Dermis blood vessel endothelial cell (primary cell): ENCODE results near the gene DRAP1. TPM values are rescaled to one million over a fixed set of nuclear protein-coding genes. Genes with fewer than 3 reads are reported as not detected.
"Not testable (repeated sequence)": the region's sequence is repeated elsewhere in the genome, so short reads cannot be mapped to it uniquely, and the experiment has no call there.

ENCODE experiments used
- DNase-seq: peaks from one replicate; pipeline ENCODE4 v3.0.0; 2010
- total RNA-seq: library from RNA; depleted of rRNA; stranded (reverse); fragments of >200 nt; gene quantifications from 2 replicates; pipeline ENCODE4 v1.2.3, GENCODE V29; 2014

Gene DRAP1
- total RNA-seq, 1 donor from 2014 or later, result 93.9 TPM

DNA sequence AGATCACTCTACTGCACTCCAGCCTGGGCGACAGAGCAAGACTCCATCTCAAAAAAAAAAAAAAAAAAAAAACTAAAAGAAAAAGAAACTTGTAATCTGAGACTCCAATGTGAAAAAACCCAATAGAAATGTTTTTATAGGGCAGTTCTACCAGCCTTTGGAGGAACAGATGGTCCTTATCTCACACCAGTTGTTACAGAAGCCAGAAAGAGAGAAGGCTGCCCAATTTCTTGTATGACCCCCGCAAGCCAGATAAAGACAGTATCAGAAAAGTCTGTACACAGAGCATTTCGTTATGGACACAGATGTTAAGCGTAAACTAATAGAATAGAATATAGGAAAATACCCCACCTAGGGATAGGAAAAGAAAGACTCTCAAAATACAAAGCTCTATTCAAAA, 14.8 kb downstream of the DRAP1 start:
- no peak for DNase-seq

DNA sequence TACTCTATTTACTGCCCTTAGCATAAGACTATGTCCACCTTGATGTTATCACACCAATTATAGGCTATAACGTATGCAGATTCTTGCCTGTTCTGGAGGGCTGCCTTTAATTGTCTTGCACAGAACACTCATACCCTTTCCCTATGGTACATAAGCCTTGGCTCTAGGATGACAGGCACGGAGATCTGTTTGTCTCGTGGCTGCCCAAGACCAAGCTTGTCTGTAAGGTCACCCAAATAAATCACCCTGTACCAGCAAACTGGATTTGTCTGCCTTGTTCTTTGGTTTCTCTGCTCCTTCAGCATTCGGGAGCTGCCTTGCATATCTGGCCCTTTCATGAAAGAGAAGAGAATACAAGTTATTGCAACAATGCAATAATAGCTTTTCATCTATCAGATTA, 18.5 kb downstream of the DRAP1 start:
- DNase-seq, result no peak

DNA sequence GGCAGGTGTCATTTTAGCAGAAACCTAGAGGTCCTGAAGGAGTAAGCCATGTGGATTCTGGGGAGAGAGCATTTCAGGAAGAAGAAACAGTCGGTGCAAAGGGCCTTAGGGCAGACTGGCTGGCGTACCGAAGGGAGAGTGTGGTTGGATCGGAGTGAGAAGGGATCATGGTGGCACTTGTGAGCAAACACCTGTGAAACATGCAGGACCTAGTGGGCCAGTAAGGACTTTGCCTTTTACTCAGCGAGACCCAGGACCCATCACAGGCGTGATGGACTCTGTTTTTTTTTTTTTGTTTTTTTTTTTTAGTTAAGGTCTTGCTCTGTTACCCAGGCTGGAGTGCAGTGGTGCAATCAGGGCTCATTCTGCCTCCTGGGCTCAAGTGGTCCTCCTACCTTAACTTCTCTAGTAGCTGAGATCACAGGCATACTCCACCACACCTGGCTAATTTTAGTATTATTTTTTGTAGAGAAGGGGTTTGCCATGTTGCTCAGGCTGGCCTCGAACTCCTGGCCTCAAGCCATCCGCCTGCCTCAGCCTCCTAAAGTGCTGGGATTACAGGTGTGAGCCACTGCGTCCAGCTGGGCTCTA, 22.6 kb downstream of the DRAP1 start:
- DNase-seq, result no peak

- no peak for DNase-seq
Observed at GRCh38 chr11:65942531-65942930, 23.3 kb downstream of the DRAP1 start.

DNA sequence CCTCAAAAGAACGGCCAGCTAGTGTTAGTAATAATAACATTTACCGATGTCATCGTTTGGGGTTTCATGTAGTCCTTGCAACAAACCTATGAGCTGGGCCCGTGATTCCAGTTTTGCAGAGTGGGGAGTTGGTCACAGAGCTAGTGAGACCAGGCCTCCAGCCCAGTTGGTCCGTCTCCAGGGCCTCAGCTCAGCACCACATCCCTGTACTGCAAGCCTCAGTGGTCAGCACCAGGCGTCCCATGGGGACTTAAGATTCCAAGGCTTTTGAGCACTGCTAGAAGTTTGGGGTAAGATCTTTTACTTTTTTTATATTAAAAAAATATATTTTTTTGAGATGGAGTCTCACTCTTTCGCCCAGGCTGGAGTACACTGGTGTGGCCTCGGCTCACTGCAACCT, 25.0 kb downstream of the DRAP1 start:
- DNase-seq, result no peak

DNA sequence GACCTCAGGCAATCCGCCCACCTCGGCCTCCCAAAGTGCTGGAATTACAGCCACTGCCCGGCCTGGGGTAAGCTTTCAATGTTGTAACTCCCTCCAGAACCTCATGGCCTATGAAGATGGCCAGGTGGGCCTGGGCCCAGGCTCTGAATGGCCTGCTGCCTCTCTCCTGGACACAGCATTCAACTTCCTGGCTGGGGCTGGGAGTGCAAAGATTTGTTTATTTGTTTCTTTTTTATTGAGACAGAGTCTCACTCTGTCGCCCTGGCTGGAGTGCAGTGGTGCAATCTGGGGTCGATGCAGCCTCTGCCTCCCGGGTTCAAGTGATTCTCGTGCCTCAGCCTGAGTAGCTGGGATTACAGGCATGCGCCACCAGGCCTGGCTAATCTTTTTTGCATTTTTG, 25.5 kb downstream of the DRAP1 start:
- DNase-seq, result no peak

DNA sequence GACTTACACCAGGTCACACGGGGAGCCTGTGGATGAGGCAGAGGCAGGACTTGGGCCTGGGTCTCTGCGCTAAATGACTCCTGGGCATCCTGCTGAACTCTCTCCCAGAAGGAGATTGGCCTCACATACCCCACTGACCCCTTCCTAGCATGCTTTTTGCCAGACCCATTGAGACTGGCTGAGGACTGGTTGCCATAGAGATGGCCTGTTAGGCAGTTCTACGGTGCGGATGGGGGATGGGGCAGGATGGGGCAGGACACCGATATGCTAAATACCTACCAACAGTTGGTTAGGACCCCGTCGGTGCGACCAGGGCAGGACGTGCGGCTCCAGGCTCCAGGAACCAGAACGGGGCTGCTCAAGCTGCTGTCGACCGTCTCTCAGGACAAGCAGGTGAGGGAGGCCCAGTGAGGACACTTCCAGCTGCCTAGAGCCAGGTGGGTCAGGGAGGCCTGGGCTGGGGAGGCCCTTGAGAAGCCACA, 26.2 kb downstream of the DRAP1 start, which contains the start of gene TSGA10IP:
TSS of gene TSGA10IP (plus strand) at position 51 of the 482 bp plus-strand sequence. CDS start at position 247, 196 bp downstream.
- DNase-seq, result no peak

- DNase-seq, result no peak
Observed at GRCh38 chr11:65945941-65946558, 26.8 kb downstream of the DRAP1 start.

- no peak for DNase-seq
Observed at GRCh38 chr11:65946655-65947054, 27.4 kb downstream of the DRAP1 start.

DNA sequence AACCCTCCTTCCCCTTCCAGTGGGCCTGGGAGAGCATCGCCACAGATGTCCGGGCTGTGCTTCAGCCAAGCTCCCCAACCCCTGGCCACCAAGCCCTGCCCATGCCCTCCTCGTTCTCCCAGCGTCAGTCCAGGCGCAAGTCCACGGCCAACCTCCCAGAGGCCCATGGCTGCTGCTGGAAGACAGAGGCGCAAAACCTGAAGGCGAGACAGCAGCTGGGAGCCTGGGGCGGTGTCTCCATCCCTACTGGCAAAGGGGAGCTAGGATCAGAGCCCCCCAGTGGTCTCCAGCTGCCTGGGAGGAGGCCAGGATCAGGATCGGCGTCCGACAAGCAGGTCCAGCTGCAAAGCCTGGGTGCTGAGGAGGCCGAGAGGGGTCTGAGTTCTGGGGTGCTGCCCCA, 27.9 kb downstream of the DRAP1 start:
- no peak for DNase-seq

GRCh38 chr11:65947603-65948125, 28.4 kb downstream of the DRAP1 start:
- no peak for DNase-seq

DNA sequence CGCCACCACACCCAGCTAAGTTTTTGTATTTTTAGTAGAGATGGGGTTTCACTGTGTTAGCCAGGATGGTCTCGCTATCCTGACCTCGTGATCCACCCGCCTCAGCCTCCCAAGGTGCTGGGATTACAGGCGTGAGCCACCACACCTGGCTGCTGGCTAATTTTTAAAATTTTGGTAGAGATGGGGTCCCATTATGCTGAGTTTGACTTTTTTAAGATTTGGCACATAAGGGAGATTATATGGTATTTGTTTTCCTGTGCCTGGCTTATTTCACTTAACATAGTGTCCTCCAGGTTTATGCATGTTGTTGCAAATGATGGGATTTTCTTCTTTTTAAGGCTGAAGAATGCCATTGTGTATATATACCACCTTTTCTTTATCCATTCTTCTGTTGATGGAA, 31.5 kb downstream of the DRAP1 start:
- not testable (repeated sequence) for DNase-seq

DNA sequence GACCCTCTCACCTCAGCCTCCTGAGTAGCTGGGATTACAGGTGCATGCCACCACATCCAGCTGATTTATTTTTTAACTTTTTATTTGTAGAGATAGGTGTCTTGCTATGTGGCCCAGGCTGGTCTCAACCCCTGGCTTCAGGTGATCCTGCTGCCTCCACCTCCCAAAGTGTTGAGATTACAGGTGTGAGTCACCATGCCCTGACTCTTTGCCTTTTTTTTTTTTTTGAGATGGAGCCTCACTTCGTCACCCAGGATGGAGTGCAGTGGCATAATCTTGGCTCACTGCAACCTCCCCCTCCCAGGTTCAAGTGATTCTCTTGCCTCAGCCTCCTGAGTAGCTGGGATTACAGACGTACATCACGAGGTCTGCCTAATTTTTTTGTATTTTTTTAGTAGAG, 32.4 kb downstream of the DRAP1 start:
- not testable (repeated sequence) for DNase-seq

DNA sequence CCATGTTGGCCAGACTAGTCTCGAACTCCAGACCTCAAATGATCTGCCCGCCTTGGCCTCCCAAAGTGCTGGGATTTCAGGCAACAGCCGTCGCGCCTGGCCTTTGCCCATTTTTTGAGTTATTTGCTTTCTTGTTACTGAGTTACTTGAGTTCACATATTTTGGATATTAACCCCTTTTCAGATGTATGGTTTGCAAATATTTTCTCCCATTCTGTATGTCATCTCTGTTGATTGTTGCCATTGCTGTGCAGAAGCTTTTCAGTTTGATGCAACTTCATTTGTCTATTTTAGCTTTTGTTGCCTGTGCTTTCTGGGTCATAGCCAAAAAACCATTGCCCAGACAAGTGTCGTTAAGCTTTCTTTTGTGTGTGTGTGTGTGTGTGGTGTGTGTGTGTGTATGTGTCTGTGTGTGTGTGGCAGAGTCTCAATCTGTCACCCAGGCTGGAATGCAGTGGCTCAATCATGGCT, 32.9 kb downstream of the DRAP1 start:
- no peak for DNase-seq

- DNase-seq, result no peak
Observed at GRCh38 chr11:65953471-65953870, 34.2 kb downstream of the DRAP1 start.

DNA sequence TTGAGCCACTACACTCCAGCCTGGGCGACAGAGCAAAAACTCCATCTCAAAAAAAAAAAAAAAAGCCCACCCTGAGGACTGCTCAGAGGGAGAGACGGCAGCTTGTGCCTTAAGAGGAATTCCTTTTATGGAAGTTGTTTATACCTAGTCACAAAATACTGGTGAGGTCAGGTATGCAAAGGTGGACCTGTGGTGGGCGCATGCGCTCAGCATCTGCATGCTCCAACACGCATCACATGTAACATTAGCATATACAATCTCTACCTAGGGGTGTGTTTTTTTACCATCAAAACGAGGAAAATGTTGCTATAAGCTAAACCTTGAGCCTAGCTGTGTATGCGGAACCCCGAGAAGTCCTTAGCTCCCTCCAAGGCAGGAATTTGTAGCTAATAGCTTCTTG, 35.5 kb downstream of the DRAP1 start:
- DNase-seq, result no peak

- no peak for DNase-seq
Observed at GRCh38 chr11:65958291-65958690, 39.1 kb downstream of the DRAP1 start.

- DNase-seq, result no peak
Observed at GRCh38 chr11:65958774-65959420, 39.7 kb downstream of the DRAP1 start.

- DNase-seq, result no peak
Observed at GRCh38 chr11:65960824-65961266, 41.6 kb downstream of the DRAP1 start.

DNA sequence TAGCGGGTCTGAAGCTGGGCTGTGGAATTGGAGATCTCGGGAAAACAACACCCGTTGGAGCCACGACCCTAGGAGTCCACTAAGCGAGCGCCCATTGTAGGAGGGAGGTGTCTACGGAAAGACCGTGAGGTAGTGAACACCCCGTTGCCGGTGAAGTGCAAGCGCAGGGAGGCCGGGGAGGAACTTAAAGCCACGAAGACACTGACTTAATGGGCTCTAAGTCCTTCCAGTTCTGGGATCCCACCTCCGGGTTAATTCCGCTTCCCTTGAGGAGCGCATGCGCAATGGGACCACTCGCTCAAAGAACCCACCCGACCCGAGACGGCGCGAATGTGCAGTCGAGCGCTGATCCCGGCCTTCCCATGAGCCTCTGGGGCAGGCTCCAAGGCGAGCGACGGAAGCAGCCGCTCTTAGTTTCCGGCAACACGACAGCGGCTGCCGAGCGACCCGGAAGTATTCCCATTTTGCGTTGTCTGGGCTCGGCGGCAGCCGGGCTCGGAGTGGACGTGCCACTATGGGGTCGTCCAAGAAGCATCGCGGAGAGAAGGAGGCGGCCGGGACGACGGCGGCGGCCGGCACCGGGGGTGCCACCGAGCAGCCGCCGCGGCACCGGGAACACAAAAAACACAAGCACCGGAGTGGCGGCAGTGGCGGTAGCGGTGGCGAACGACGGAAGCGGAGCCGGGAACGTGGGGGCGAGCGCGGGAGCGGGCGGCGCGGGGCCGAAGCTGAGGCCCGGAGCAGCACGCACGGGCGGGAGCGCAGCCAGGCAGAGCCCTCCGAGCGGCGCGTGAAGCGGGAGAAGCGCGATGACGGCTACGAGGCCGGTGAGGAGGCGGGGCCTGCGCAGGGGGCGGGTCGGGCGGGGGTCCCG, 42.3 kb downstream of the DRAP1 start, which contains the start of gene SART1:
TSS of gene SART1 (plus strand) at position 468 of the 874 bp plus-strand sequence. CDS start at position 515, 47 bp downstream.
- peak; percentile 99 for DNase-seq

- no peak for DNase-seq
Observed at GRCh38 chr11:65962141-65962564, 42.9 kb downstream of the DRAP1 start.

- no peak for DNase-seq
Observed at GRCh38 chr11:65964906-65965305, 45.7 kb downstream of the DRAP1 start.
